SHP77 treated with DMSO at 0.1 percent for 48 hours (cell line): Measurements from ENCODE around the gene THAP9.
"Not testable (repeated sequence)": the region's sequence is repeated elsewhere in the genome, so short reads cannot be mapped to it uniquely, and the experiment has no call there.

Experiments
- DNase-seq: peaks from one replicate; lab custom pipeline; 2025; lab: John Stamatoyannopoulos, UW

Gene THAP9, protein sequence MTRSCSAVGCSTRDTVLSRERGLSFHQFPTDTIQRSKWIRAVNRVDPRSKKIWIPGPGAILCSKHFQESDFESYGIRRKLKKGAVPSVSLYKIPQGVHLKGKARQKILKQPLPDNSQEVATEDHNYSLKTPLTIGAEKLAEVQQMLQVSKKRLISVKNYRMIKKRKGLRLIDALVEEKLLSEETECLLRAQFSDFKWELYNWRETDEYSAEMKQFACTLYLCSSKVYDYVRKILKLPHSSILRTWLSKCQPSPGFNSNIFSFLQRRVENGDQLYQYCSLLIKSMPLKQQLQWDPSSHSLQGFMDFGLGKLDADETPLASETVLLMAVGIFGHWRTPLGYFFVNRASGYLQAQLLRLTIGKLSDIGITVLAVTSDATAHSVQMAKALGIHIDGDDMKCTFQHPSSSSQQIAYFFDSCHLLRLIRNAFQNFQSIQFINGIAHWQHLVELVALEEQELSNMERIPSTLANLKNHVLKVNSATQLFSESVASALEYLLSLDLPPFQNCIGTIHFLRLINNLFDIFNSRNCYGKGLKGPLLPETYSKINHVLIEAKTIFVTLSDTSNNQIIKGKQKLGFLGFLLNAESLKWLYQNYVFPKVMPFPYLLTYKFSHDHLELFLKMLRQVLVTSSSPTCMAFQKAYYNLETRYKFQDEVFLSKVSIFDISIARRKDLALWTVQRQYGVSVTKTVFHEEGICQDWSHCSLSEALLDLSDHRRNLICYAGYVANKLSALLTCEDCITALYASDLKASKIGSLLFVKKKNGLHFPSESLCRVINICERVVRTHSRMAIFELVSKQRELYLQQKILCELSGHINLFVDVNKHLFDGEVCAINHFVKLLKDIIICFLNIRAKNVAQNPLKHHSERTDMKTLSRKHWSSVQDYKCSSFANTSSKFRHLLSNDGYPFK

GRCh38 chr4:82900411-82901182 is at the start of gene THAP9:
Gene THAP9 (plus strand): TSS chr4:82900735. CDS start chr4:82900803, 68 bp downstream.
- peak; percentile 97 for DNase-seq

GRCh38 chr4:82851318-82851717 is 49.2 kb upstream of the THAP9 start:
- no peak for DNase-seq

- DNase-seq: no peak
Measured at GRCh38 chr4:82851885-82852750, 48.4 kb upstream of the THAP9 start.

- no peak for DNase-seq
Measured at GRCh38 chr4:82852751-82853285, 47.7 kb upstream of the THAP9 start.

DNA sequence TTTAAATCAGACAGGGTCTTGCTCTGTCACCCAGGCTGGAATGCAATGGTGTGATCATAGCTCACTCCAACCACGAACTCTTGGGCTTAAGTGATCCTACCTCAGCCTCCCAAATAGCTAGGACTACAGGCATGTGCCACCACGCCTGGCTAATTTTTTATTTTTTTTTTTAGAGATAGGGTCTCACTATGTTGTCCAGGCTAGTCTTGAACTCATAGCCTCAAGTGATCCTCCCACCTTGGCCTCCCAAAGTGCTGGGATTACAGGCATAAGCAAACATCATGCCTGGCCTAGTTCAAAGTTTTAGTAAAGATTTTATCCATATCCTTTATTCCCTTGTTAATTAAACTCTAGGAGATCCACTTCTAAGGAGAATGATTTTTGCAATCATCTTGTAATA is 40.0 kb upstream of the THAP9 start:
- not testable (repeated sequence) for DNase-seq

- no peak for DNase-seq
Measured at GRCh38 chr4:82861529-82861928, 39.0 kb upstream of the THAP9 start.

GRCh38 chr4:82864336-82864979 is 36.1 kb upstream of the THAP9 start:
- no peak for DNase-seq

DNA sequence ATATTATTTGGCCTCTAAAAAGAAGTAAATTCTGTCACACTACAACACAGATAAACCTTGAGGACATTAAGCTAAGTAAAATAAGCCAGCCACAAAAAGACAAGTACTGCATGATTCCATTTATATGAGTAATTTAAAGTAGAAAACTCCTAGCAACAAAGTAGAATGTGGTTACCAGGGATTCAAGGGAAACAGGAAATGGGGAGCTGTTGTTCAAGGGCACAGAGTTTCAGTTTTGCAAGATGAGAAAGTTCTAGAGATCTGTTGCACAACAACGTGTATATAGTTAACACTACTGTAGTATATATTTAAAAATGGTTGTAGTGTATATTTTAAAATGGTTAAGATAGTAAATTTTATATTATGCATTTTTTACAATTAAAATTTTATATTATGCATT is 34.9 kb upstream of the THAP9 start:
- DNase-seq: no peak

DNA sequence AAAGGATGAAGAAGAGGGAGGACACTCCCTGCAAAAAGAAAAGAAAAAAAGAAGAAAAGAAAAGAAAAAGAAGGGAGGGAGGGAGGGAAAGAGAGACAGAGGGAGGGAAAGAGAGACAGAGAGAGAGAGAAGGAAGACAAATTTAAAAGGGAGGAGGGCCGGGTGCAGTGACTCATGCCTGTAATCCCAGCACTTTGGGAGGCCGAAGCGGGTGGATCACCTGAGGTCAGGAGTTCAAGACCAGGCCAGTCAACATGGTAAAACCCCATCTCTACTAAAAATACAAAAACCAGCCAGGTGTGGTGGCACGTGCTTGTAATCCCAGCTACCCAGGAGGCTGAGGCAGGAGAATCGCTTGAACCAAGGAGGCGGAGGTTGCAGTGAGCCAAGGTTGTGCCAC is 34.5 kb upstream of the THAP9 start:
- not testable (repeated sequence) for DNase-seq

DNA sequence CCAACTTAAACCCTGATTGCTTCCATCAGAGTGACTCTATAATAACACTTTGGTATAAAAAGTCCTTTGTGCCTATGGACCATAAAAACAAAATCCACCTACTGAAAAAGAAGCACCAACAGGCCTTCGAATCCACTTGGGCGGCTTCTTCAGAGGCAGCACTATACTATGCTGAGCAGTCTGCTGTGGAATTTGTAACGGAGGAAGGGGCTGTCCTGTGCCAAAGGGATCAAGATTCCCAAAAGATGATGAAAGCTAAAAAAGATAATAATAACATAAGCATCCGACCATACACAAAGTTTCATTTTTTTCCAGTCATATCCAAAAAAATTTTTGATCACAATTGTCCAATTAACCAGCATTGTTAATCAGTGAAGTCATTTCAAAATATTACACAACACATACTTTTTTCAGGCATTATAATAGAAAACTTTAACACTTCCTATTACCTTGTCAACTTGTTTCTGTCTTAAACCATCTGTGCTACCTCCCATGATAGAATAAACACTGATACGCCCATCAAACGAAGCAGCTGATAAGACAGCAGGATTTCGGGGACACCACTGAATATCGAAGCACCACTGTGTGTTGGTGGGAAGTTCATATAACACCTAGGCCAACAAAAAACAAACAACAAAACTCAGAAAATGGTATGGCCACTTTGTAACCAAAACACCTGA is 33.7 kb upstream of the THAP9 start:
- DNase-seq: no peak

DNA sequence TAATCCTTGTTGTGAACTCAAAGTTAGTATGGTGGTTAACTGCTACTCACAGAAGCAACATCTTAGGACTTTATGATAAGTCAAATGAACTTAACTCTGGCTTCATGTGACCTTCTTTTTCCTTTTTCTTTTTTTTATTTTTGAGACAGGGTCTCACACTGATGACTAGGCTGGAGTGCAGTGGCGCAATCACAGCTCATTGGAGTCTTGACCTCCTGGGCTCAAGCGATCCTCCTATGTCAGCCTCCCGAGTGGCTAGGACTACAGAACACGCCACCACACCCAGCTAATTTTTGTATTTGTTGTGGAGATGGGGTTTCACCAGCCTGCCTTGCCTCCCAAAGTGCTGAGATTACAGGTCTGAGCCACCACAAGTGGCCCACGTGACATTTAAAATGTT is 32.0 kb upstream of the THAP9 start:
- DNase-seq: no peak

- DNase-seq: no peak
Measured at GRCh38 chr4:82885410-82885809, 15.1 kb upstream of the THAP9 start.

DNA sequence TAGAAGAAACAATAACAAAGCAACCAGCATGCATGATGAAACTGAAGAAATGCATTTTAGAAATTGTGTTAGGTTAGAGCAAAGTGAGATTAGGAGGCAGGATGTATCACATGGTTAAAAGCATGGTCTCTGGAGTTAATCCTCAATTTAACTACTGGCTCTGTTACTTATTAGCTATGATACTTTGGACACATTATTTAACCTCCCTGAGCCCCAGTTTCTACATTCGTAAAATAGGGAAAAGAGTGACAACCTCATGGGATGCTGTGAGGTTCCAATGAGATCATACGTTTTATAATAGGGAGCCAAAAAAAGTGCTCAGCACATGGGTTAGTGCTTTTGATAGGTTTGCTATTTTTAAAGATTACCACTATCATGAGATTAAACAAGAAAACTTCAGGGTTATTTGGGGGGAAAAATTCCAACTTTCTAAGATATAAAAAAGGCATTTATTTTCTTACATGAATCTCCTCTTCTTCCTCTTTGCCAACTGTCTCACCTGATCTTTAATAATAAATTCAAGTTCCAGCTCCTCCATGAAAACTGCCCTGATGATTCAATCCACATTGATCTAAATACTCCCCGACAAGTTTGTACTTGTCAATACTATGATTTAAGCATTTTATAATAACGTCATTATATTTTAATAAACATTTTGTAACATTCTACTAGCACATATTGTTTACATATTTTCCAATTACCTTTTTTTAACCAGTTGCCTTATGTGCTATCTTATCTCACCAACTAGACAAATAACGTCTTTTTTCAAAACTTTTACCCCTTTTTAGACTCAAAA is 14.2 kb upstream of the THAP9 start:
- no peak for DNase-seq

DNA sequence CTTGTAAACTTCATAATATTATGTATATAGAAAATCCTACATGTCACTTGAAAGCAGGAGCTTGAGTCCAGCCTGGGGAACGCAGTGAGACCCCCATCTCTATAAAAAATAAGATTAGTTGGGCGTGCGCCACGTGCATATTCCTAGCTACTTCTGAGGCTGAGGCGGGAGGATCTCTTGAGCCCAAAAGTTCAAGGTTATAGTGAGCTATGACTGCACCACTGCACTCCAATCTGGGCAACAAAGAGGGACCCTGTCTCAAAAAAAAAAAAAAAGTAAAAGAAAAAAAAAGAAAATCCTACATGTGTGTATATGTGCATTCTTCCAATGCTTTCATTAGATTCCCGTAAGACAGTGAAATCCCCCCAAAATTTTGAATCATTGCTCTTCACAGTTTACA is 11.2 kb upstream of the THAP9 start:
- DNase-seq: no peak

DNA sequence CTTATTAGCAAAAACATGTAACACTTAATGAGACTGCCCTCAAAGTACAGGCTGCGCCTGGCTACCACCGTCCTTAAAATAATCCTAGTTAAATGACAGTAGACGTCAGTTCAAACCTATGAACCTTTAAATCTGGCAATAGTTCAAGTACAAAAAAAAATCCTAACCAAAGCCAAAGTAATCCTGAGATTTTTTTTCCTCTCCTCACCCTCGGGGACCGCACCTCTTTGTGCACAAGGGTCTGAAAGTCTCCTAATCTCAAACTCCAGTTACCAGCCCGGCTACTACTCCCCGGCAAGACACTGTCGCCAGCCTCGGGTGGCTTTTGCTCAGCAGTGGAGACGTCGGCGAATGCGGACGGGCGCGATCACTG is 10.0 kb upstream of the THAP9 start:
- no peak for DNase-seq

DNA sequence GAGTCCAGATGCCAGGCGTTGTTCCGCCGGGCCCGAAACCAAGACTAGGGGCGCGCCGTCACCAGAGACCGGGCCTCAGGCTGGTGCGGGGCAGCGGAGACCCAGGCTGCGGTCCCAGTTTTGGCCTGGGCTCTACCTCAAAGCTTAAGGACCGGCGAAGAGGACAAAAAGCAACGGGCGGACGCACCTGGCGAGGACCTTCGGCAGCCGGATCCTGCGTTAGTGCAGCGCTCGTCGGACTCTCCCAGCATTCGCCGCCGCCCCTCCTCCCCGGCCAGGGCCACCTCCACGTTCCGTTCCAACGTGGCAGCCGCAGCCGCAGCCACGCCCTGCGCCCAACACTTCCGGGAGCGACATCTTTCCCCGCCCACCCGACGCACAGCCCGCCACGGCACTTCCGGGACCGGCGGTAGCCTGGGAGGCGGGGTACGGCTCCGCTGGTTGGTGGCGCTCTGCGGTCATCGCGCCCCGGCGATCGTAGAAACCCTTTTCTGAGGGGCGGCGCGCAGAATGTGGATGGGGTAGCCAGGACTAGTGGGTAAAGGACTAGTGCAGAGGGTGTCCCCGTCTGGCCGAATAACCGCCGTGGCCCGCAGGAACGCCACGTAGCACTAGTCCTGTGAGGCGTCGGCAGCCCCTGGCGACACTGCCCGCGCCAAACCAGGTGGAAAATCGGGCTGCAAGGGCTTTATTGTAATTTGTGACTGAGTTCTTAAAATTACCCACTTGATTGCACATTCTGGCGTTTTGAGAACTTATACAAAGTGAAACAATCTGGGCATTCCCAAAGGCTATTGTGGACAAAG is 9.4 kb upstream of the THAP9 start, which contains the start of gene SEC31A:
Gene SEC31A (minus strand): TSS at position 253 of the 806 bp plus-strand sequence. CDS start 9,217 bp downstream, outside the sequence.
- peak; percentile 78 for DNase-seq

DNA sequence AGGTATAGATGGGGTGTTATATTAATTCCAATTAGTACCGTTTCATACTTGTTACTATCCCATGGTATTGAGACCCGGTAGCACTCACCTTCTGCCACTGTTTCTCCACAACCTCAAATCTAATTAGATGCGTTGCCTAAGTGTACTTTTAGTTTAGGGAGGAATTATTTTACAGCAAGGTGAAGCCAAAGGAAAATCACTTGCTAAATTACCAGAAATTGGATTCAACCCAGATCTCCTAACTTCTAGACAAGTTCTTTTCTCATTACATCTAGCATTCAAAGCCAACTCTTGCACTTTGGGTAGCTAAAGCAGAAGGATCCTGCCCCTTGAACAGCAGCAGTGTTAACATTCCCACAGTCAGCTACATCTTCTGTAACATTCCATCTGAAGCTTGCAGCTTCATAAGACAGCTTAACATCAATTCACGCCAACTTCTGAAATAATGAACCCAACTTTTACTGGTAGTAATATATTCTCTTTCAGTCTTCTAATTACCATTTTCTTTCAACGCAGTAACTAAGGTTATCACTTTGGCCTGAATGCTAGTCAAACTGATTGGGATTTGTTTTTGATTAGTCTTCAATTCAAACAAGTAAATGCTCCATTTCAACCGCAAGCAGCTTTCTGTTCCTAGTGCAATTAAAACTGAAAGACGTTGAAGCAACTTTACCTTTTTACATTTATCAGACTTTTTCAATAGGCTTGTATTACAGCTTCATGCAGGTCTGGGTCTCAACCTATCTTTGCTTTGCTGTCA is 8.6 kb upstream of the THAP9 start:
- DNase-seq: no peak

GRCh38 chr4:82892467-82892802 is 8.1 kb upstream of the THAP9 start:
- DNase-seq: no peak
